Stimulated activated CD8-positive, alpha-beta memory T cell treated with anti-CD3 and anti-CD28 coated beads, Interleukin-12 subunit alpha, Interleukin-12 subunit beta, amount 100 ng/mL, for 24 hours (primary cell): ENCODE measurements around the gene FBN2.

ENCODE experiments used
- DNase-seq: peaks from one replicate; pipeline ENCODE4 v3.0.0-alpha.2; 2020; ENCODE audit errors: extremely low read depth

The FBN2 gene

GRCh38 chr5:128538000-128538249 lies at the start of gene FBN2:
TSS of gene FBN2 (minus strand) at chr5:128538245. CDS start at chr5:128537603, 642 bp downstream.
- no peak for DNase-seq

- no peak for DNase-seq
Observed at GRCh38 chr5:128587275-128587674, 49.2 kb upstream of the FBN2 start.

GRCh38 chr5:128586848-128587247 lies 48.8 kb upstream of the FBN2 start:
- no peak for DNase-seq

- DNase-seq: no peak
Observed at GRCh38 chr5:128579639-128580038, 41.6 kb upstream of the FBN2 start.

- DNase-seq: no peak
Observed at GRCh38 chr5:128579093-128579492, 41.0 kb upstream of the FBN2 start.

GRCh38 chr5:128574041-128574440 lies 36.0 kb upstream of the FBN2 start:
- no peak for DNase-seq

GRCh38 chr5:128572930-128573319 lies 34.9 kb upstream of the FBN2 start:
- DNase-seq: no peak

GRCh38 chr5:128572051-128572929 lies 34.2 kb upstream of the FBN2 start:
- DNase-seq: no peak

- DNase-seq: no peak
Observed at GRCh38 chr5:128566178-128566577, 28.1 kb upstream of the FBN2 start.

- no peak for DNase-seq
Observed at GRCh38 chr5:128559300-128560297, 21.6 kb upstream of the FBN2 start.

- DNase-seq: no peak
Observed at GRCh38 chr5:128553747-128554146, 15.7 kb upstream of the FBN2 start.

- DNase-seq: no peak
Observed at GRCh38 chr5:128551476-128551875, 13.4 kb upstream of the FBN2 start.

GRCh38 chr5:128549496-128549895 lies 11.5 kb upstream of the FBN2 start:
- no peak for DNase-seq

GRCh38 chr5:128546658-128547281 lies 8.7 kb upstream of the FBN2 start:
- DNase-seq: no peak

- DNase-seq: no peak
Observed at GRCh38 chr5:128541385-128541784, 3.3 kb upstream of the FBN2 start.

- DNase-seq: no peak
Observed at GRCh38 chr5:128539038-128539429, 989 bp upstream of the FBN2 start.

- DNase-seq: no peak
Observed at GRCh38 chr5:128538250-128539037, 399 bp upstream of the FBN2 start.

- DNase-seq: no peak
Observed at GRCh38 chr5:128537221-128537999, 635 bp downstream of the FBN2 start.

GRCh38 chr5:128536254-128537220 lies 1.5 kb downstream of the FBN2 start:
- DNase-seq: no peak

- DNase-seq: no peak
Observed at GRCh38 chr5:128535251-128535650, 2.8 kb downstream of the FBN2 start.
